Transverse colon (tissue), 4 donors: ENCODE data around the gene VNN1. TPM values are rescaled to one million over a fixed set of nuclear protein-coding genes. Genes with fewer than 3 reads are reported as not detected.

Source experiments
- DNase-seq: peaks from one replicate; pipeline ENCODE4 v3.0.0-alpha.2; 2019
- H3K27ac ChIP-seq, 4 donors: fragments of 200-600 bp; sonication (generic); 2 replicates each; pipeline ENCODE4 v1.5.1; 2016 to 2018; ENCODE audit warnings: inconsistent platforms in 4 of 4
- H3K27me3 ChIP-seq: fragments of 200-600 bp; sonication (generic); 2 replicates; pipeline ENCODE4 v1.5.1; 2017; ENCODE audit warnings: inconsistent platforms
- H3K36me3 ChIP-seq, 4 donors: fragments of 200-600 bp; sonication (generic); 2 replicates each; pipeline ENCODE4 v1.5.1; 2017 to 2019; ENCODE audit warnings: inconsistent platforms in 4 of 4
- H3K4me1 ChIP-seq, 4 donors: fragments of 200-600 bp; sonication (generic); 2 replicates each; pipeline ENCODE4 v1.5.1; 2017 to 2020; ENCODE audit warnings: inconsistent platforms in 4 of 4
- H3K4me3 ChIP-seq, 4 donors: fragments of 200-600 bp; sonication (generic); 1 replicate in 1 of 4; 2 replicates in 3 of 4; pipeline versions ENCODE4 v1.5.1 to v1.6.1; 2017 to 2019; ENCODE audit warnings: inconsistent platforms in 4 of 4
- H3K9me3 ChIP-seq, 2 donors: fragments of 200-600 bp; sonication (generic); 2 replicates each; pipeline ENCODE4 v1.5.1; 2017 to 2019; ENCODE audit warnings: inconsistent platforms in 2 of 2
- CTCF ChIP-seq, 5 experiments: fragments of 200-600 bp in 3 of 5; fragments of 450-650 bp in 2 of 5; sonication (generic) in 3 of 5; IDR thresholded peaks; 1 replicate in 2 of 5; 2 replicates in 3 of 5; pipeline ENCODE4 v1.5.1; 2016 to 2017; ENCODE audit warnings: antibody characterized with exemption in 5 of 5, inconsistent platforms in 3 of 5, mild to moderate bottlenecking in 2 of 5, moderate library complexity in 1 of 5
- EP300 ChIP-seq: sonication (generic); formaldehyde crosslinking; IDR thresholded peaks from one replicate; pipeline ENCODE4 v1.6.1; 2017; ENCODE audit warnings: antibody characterized with exemption, low read depth
- POLR2A ChIP-seq: fragments of 450-650 bp; IDR thresholded peaks from one replicate; pipeline ENCODE4 v1.6.1; 2016; ENCODE audit warnings: antibody characterized with exemption, mild to moderate bottlenecking, moderate library complexity
- POLR2AphosphoS5 ChIP-seq, 3 donors: sonication (generic); formaldehyde crosslinking; IDR thresholded peaks; one replicate each; pipeline ENCODE4 v1.6.1; 2016; ENCODE audit warnings: antibody characterized with exemption in 3 of 3
- WGBS, 2 donors: methylation state at CpG; one replicate each; pipeline ENCODE4 v1.1.5; 2018; ENCODE audit warnings: low coverage in 1 of 2; 5-methylcytosine and 5-hydroxymethylcytosine counted together
- in situ Hi-C, 4 donors: fragments of 200-750 bp; cut with MboI; loops; one replicate each; pipeline versions ENCODE4 v1.15.0 to v1.15.1; 2017; ENCODE audit warnings: low sequenced_read_pairs in 3 of 4, low pct_ligation_motif_present in 1 of 4, low pct_unique_long_range_greater_than_20kb in 1 of 4
- intact Hi-C: fragments of 100-400 bp; cut with DNase I; formaldehyde crosslinking; loops from one replicate; pipeline ENCODE4 v1.15.1; 2023; ENCODE audit warnings: low total_unique reads
- total RNA-seq, 4 donors: library from RNA; depleted of rRNA; stranded (reverse); fragments of >200 nt; gene quantifications; one replicate each; pipeline ENCODE4 v1.1.0, GENCODE V29; 2016

The VNN1 gene
- total RNA-seq, 4 donors from 2014 or later: 0.75 to 39.5 (median 2.1) TPM; not detected in 1

- H3K27me3 ChIP-seq: no peaks in the 10 kb centered on the region
- intact Hi-C loops (no loop called here), in situ Hi-C loops (no loop called here)
- no peaks in the 10 kb centered on the region for H3K9me3 ChIP-seq
- DNase-seq: no peak
- TF ChIP-seq POLR2A: no peak
- no peak for TF ChIP-seq CTCF (IDR thresholded peaks at IDR 0.05)
- TF ChIP-seq EP300: no peak
- TF ChIP-seq POLR2AphosphoS5 (IDR thresholded peaks at IDR 0.05): no peak
- no peaks in the 10 kb centered on the region for H3K4me1 ChIP-seq
- H3K4me3 ChIP-seq: no peak within 1 kb of the TSS
- 88 to 94% methylated on average over 1 to 3 of the region's 3 CpGs for WGBS, 2 donors
- H3K27ac ChIP-seq: no peak within 1 kb of the TSS
- no peaks in the 10 kb centered on the region for H3K36me3 ChIP-seq
Measured at GRCh38 chr6:132659082-132659481, 54.8 kb downstream of the VNN1 start, which contains the start of gene TAAR1. TAAR1 (minus strand) TSS chr6:132659182; CDS start chr6:132646003, 13,179 bp downstream.

- intact Hi-C loops (no loop called here), in situ Hi-C loops (no loop called here)
- Histone ChIP-seq H3K27me3 (no peaks in the 10 kb centered on the region), H3K9me3 (no peaks in the 10 kb centered on the region), H3K36me3 (no peaks in the 10 kb centered on the region), H3K4me1 (no peaks in the 10 kb centered on the region), H3K27ac (no peak overlapping the region), H3K4me3 (no peak overlapping the region)
- 69 to 97% methylated on average over 3 of the region's 3 CpGs for WGBS, 2 donors
- TF ChIP-seq POLR2AphosphoS5 (IDR thresholded peaks at IDR 0.05): no peak
- no peak for TF ChIP-seq POLR2A
- TF ChIP-seq CTCF (IDR thresholded peaks at IDR 0.05): no peak
- TF ChIP-seq EP300: no peak
- DNase-seq: no peak
Measured at GRCh38 chr6:132651062-132651461, 62.8 kb downstream of the VNN1 start.

GRCh38 chr6:132650429-132650828 is 63.4 kb downstream of the VNN1 start:
- no peak overlapping the region for H3K27ac ChIP-seq
- no peaks in the 10 kb centered on the region for H3K4me1 ChIP-seq
- in situ Hi-C loops: no loop called here
- no peak overlapping the region for H3K4me3 ChIP-seq
- DNase-seq: no peak
- H3K36me3 ChIP-seq: no peaks in the 10 kb centered on the region
- 94 to 100% methylated on average over 1 of the region's 1 CpG for WGBS, 2 donors
- no peaks in the 10 kb centered on the region for H3K9me3 ChIP-seq
- intact Hi-C loops: no loop called here
- no peaks in the 10 kb centered on the region for H3K27me3 ChIP-seq
- TF ChIP-seq POLR2A (no peak), EP300 (no peak)

- H3K27ac ChIP-seq: no peak overlapping the region
- no peaks in the 10 kb centered on the region for H3K36me3 ChIP-seq
- intact Hi-C loops: no loop called here
Measured at GRCh38 chr6:132648828-132649227, 65.0 kb downstream of the VNN1 start.

More at GRCh38 chr6:132648828-132649227, 65.0 kb downstream of the VNN1 start:
- no peak overlapping the region for H3K4me3 ChIP-seq
- H3K27me3 ChIP-seq: no peaks in the 10 kb centered on the region
- H3K4me1 ChIP-seq: no peaks in the 10 kb centered on the region
- no peaks in the 10 kb centered on the region for H3K9me3 ChIP-seq
- in situ Hi-C loops: no loop called here
- DNase-seq: no peak
- WGBS, 2 donors: 52 to 63% methylated on average over 2 of the region's 2 CpGs
- no peak for TF ChIP-seq POLR2AphosphoS5 (IDR thresholded peaks at IDR 0.05)
- no peak for TF ChIP-seq CTCF (IDR thresholded peaks at IDR 0.05)
- no peak for TF ChIP-seq EP300
